Measurements from ENCODE around the gene PIP. TPM values are rescaled to one million over a fixed set of nuclear protein-coding genes. Genes with fewer than 3 reads are reported as not detected.
"Not testable (repeated sequence)": the region's sequence is repeated elsewhere in the genome, so short reads cannot be mapped to it uniquely, and the experiment has no call there.

Gene PIP
- total RNA-seq, 1 experiment from 2014 or later: not detected

DNA sequence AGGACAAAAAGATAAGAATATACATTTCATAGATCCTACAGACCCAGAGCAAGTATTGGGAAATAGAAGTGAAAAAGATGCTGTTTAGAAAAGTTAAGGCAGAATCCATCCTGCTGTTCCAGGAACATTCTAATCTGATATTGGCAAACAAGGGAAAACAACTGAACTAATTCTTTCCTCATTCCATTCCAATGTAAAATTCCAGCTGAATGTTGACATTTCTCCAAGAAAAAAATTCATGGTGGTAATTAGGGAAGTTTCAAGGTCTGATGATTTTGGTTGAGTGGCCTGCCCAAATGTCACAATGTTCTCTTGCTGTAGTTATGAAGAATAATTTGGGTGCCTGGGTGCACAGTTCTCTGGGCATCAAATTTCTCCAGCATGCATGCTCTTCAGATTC is 15.2 kb downstream of the PIP start:
- Mint-ChIP-seq H3K4me3 (ENCODE audit: low read depth, unreplicated experiment) (no peak overlapping the region), H3K4me1 (ENCODE audit: low read depth, unreplicated experiment) (no peaks in the 10 kb centered on the region), H3K27ac (ENCODE audit: unreplicated experiment) (no peak overlapping the region), H3K27me3 (ENCODE audit: unreplicated experiment) (peaks cover 18% of the 10 kb centered on the region), H3K36me3 (ENCODE audit: insufficient read depth, unreplicated experiment) (no peaks in the 10 kb centered on the region), H3K9me3 (ENCODE audit: low read depth, unreplicated experiment) (peaks cover 2% of the 10 kb centered on the region)
- TF ChIP-seq, protein P1, sequence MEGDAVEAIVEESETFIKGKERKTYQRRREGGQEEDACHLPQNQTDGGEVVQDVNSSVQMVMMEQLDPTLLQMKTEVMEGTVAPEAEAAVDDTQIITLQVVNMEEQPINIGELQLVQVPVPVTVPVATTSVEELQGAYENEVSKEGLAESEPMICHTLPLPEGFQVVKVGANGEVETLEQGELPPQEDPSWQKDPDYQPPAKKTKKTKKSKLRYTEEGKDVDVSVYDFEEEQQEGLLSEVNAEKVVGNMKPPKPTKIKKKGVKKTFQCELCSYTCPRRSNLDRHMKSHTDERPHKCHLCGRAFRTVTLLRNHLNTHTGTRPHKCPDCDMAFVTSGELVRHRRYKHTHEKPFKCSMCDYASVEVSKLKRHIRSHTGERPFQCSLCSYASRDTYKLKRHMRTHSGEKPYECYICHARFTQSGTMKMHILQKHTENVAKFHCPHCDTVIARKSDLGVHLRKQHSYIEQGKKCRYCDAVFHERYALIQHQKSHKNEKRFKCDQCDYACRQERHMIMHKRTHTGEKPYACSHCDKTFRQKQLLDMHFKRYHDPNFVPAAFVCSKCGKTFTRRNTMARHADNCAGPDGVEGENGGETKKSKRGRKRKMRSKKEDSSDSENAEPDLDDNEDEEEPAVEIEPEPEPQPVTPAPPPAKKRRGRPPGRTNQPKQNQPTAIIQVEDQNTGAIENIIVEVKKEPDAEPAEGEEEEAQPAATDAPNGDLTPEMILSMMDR (IDR thresholded peaks at IDR 0.05; ENCODE audit: unreplicated experiment): no peak
- CTCF ChIA-PET: no interaction called here
- intact Hi-C loops (cut with micrococcal nuclease; ENCODE audit: unreplicated experiment): no loop called here
- no TSS peak for BruUV-seq (replicated peaks)
- DNase-seq: no peak

DNA sequence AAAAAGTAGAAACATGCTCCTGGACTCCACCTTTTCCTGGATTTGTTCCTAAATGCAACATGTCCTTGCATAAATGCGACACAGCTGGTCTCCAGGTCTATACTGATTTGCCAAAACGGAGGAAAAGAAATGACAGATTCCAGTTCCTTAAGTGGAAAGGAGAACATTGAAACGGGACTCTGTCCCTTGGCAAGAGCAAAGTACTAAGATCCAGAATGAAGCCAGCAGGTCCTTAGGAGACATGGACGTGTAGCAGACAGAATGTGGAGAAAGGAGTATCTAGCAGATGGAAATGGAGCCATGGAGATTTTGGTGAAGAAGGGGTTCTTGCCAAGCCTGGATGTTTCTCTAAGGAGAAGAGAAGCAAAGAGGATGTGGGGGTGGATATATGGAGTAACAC is 16.2 kb downstream of the PIP start:
- Mint-ChIP-seq H3K27me3 (ENCODE audit: unreplicated experiment) (peaks cover 18% of the 10 kb centered on the region), H3K4me3 (ENCODE audit: low read depth, unreplicated experiment) (no peak overlapping the region), H3K9me3 (ENCODE audit: low read depth, unreplicated experiment) (peaks cover 2% of the 10 kb centered on the region), H3K4me1 (ENCODE audit: low read depth, unreplicated experiment) (no peaks in the 10 kb centered on the region), H3K27ac (ENCODE audit: unreplicated experiment) (no peak overlapping the region), H3K36me3 (ENCODE audit: insufficient read depth, unreplicated experiment) (no peaks in the 10 kb centered on the region)
- intact Hi-C loops (cut with micrococcal nuclease; ENCODE audit: unreplicated experiment): no loop called here
- TF ChIP-seq, protein P1 (IDR thresholded peaks at IDR 0.05; ENCODE audit: unreplicated experiment): no peak
- no peak for DNase-seq
- BruUV-seq (replicated peaks): no TSS peak
- CTCF ChIA-PET: no interaction called here

DNA sequence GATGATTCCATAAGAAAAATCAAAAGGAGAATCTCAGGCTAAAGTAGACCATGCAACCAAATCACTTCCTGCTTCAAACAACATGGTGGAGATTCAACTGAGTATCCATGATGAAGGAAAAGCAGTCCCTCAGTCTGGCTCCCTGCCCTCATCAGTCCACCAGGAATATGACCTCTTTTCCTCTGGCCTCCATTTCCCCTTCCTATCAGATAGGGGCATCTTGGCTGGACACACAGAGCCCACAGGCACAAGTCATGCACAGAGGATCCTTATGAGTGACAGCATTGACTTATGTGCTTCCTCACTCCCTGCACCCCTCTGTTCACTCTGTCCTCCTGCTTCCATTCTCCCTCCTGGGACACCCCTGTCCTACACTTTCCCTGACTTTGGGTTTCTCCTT is 16.8 kb downstream of the PIP start:
- no peak for DNase-seq
- peaks cover 18% of the 10 kb centered on the region for H3K27me3 Mint-ChIP-seq (ENCODE audit: unreplicated experiment)
- H3K27ac Mint-ChIP-seq (ENCODE audit: unreplicated experiment): no peak overlapping the region
- TF ChIP-seq, protein P1 (IDR thresholded peaks at IDR 0.05; ENCODE audit: unreplicated experiment): no peak
- intact Hi-C loops (cut with micrococcal nuclease; ENCODE audit: unreplicated experiment): no loop called here
- no peak overlapping the region for H3K4me3 Mint-ChIP-seq (ENCODE audit: low read depth, unreplicated experiment)
- H3K9me3 Mint-ChIP-seq (ENCODE audit: low read depth, unreplicated experiment): peaks cover 2% of the 10 kb centered on the region
- no peaks in the 10 kb centered on the region for H3K4me1 Mint-ChIP-seq (ENCODE audit: low read depth, unreplicated experiment)
- no peaks in the 10 kb centered on the region for H3K36me3 Mint-ChIP-seq (ENCODE audit: insufficient read depth, unreplicated experiment)
- no TSS peak for BruUV-seq (replicated peaks)
- CTCF ChIA-PET: no interaction called here

DNA sequence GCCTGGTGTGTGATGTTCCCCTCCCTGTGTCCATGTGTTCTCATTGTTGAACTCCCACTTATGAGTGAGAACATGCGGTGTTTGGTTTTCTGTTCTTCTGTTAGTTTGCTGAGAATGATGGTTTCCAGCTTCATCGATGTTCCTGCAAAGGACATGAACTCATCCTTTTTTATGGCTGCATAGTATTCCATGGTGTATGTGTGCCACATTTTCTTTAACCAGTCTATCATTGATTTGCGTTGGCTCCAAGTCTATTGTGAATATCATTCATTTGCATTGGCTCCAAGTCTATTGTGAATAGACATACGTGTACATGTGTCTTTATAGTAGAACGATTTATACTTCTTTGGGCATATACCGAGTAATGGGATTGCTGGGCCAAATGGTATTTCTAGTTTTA is 18.8 kb downstream of the PIP start:
- H3K4me3 Mint-ChIP-seq (ENCODE audit: low read depth, unreplicated experiment); BruUV-seq (replicated peaks); H3K27ac Mint-ChIP-seq (ENCODE audit: unreplicated experiment); H3K36me3 Mint-ChIP-seq (ENCODE audit: insufficient read depth, unreplicated experiment); DNase-seq; H3K9me3 Mint-ChIP-seq (ENCODE audit: low read depth, unreplicated experiment); intact Hi-C loops (cut with micrococcal nuclease; ENCODE audit: unreplicated experiment); CTCF ChIA-PET; H3K4me1 Mint-ChIP-seq (ENCODE audit: low read depth, unreplicated experiment): not testable (repeated sequence)
- H3K27me3 Mint-ChIP-seq (ENCODE audit: unreplicated experiment): peaks cover 18% of the 10 kb centered on the region

DNA sequence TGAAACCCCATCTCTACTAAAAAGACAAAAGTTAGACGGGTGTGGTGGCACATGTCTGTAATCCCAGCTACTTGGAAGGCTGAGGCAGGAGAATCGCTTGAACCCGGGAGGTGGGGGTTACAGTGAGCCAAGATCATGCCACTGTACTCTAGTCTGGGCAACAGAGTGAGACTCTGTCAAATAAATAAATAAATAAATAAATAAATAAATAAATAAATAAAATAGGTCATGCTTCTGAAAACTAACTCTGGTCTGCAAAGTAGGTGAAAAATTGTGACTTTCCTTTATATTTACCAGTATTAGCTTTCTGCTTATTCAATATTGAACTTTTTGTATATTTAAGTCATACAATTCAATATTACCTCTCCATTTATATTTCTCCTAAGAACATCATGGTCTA is 26.7 kb downstream of the PIP start:
- DNase-seq; H3K27me3 Mint-ChIP-seq (ENCODE audit: unreplicated experiment); H3K27ac Mint-ChIP-seq (ENCODE audit: unreplicated experiment); CTCF ChIA-PET; H3K4me3 Mint-ChIP-seq (ENCODE audit: low read depth, unreplicated experiment); H3K36me3 Mint-ChIP-seq (ENCODE audit: insufficient read depth, unreplicated experiment); intact Hi-C loops (cut with micrococcal nuclease; ENCODE audit: unreplicated experiment); BruUV-seq (replicated peaks); H3K9me3 Mint-ChIP-seq (ENCODE audit: low read depth, unreplicated experiment); H3K4me1 Mint-ChIP-seq (ENCODE audit: low read depth, unreplicated experiment): not testable (repeated sequence)

Data from Calu3 (cell line).